ENCODE measurements around the gene PRDM5. TPM values are rescaled to one million over a fixed set of nuclear protein-coding genes. Genes with fewer than 3 reads are reported as not detected.
"Not testable (repeated sequence)": the region's sequence is repeated elsewhere in the genome, so short reads cannot be mapped to it uniquely, and the experiment has no call there.

Gene PRDM5
- total RNA-seq, 1 donor from 2014 or later = 6.5 TPM

GRCh38 chr4:120749445-120750151, 172.9 kb downstream of the PRDM5 start:
- H3K27ac ChIP-seq (ENCODE audit: low read depth, low read length) = no peak overlapping the region
- DNase-seq (ENCODE audit: low read depth) (no peak), FAIRE-seq (no peak)
- no peaks in the 10 kb centered on the region for H3K36me3 ChIP-seq (ENCODE audit: insufficient read depth, low read length)
- H3K79me2 ChIP-seq (ENCODE audit: insufficient read depth, low read length) = no peaks in the 10 kb centered on the region
- TF ChIP-seq CTCF (IDR thresholded peaks at IDR 0.05; ENCODE audit: insufficient read depth, low read depth, low read length) (no peak), EZH2 (IDR thresholded peaks at IDR 0.05; ENCODE audit: insufficient read depth, low read length) (no peak)
- H3K9me3 Mint-ChIP-seq (ENCODE audit: unreplicated experiment) = peaks cover 9% of the 10 kb centered on the region
- H4K20me1 ChIP-seq (ENCODE audit: insufficient read depth, low read length) = no peaks in the 10 kb centered on the region
- H3K4me1 Mint-ChIP-seq (ENCODE audit: low read depth, unreplicated experiment) = no peaks in the 10 kb centered on the region
- H3K4me1 ChIP-seq (ENCODE audit: insufficient read depth, low read length) = no peaks in the 10 kb centered on the region
- H3K4me3 ChIP-seq (ENCODE audit: insufficient read depth, low read depth, low read length) = no peak overlapping the region
- no peak overlapping the region for H3K27ac Mint-ChIP-seq (ENCODE audit: unreplicated experiment)
- peaks cover 8% of the 10 kb centered on the region for H3K36me3 Mint-ChIP-seq (ENCODE audit: low read depth, unreplicated experiment)
- H3K4me2 ChIP-seq (ENCODE audit: low read length) = no peak overlapping the region
- no peak overlapping the region for H3K4me3 Mint-ChIP-seq (ENCODE audit: unreplicated experiment)
- no peaks in the 10 kb centered on the region for H3K27me3 ChIP-seq (ENCODE audit: insufficient read depth, low read length)
- H3K9me3 ChIP-seq (ENCODE audit: insufficient read depth, low read depth, low read length) = no peaks in the 10 kb centered on the region
- H2AFZ ChIP-seq (ENCODE audit: low read depth, low read length) = no peak overlapping the region
- H3K9ac ChIP-seq (ENCODE audit: low read length) = no peak overlapping the region
- H3K27me3 Mint-ChIP-seq (ENCODE audit: low read depth, unreplicated experiment) = no peaks in the 10 kb centered on the region

- not testable (repeated sequence) for H3K36me3 Mint-ChIP-seq (ENCODE audit: low read depth, unreplicated experiment); H3K79me2 ChIP-seq (ENCODE audit: insufficient read depth, low read length); H3K4me1 ChIP-seq (ENCODE audit: insufficient read depth, low read length); H3K4me3 ChIP-seq (ENCODE audit: insufficient read depth, low read depth, low read length); H3K27ac Mint-ChIP-seq (ENCODE audit: unreplicated experiment); H3K4me1 Mint-ChIP-seq (ENCODE audit: low read depth, unreplicated experiment); H2AFZ ChIP-seq (ENCODE audit: low read depth, low read length); H3K36me3 ChIP-seq (ENCODE audit: insufficient read depth, low read length); H3K27me3 ChIP-seq (ENCODE audit: insufficient read depth, low read length); H3K4me3 Mint-ChIP-seq (ENCODE audit: unreplicated experiment); H4K20me1 ChIP-seq (ENCODE audit: insufficient read depth, low read length); H3K9ac ChIP-seq (ENCODE audit: low read length); H3K27ac ChIP-seq (ENCODE audit: low read depth, low read length); FAIRE-seq; H3K27me3 Mint-ChIP-seq (ENCODE audit: low read depth, unreplicated experiment); H3K4me2 ChIP-seq (ENCODE audit: low read length); H3K9me3 Mint-ChIP-seq (ENCODE audit: unreplicated experiment); DNase-seq (ENCODE audit: low read depth); H3K9me3 ChIP-seq (ENCODE audit: insufficient read depth, low read depth, low read length)
These were observed 180.9 kb downstream of the PRDM5 start for GRCh38 chr4:120741636-120742035.

- no peak overlapping the region for H3K9ac ChIP-seq (ENCODE audit: low read length)
- H4K20me1 ChIP-seq (ENCODE audit: insufficient read depth, low read length) = no peaks in the 10 kb centered on the region
- H3K9me3 Mint-ChIP-seq (ENCODE audit: unreplicated experiment) = peaks cover 2% of the 10 kb centered on the region
- H3K27ac Mint-ChIP-seq (ENCODE audit: unreplicated experiment) = no peak overlapping the region
- H3K36me3 Mint-ChIP-seq (ENCODE audit: low read depth, unreplicated experiment) = no peaks in the 10 kb centered on the region
- no peaks in the 10 kb centered on the region for H3K9me3 ChIP-seq (ENCODE audit: insufficient read depth, low read depth, low read length)
- H3K27me3 ChIP-seq (ENCODE audit: insufficient read depth, low read length) = no peaks in the 10 kb centered on the region
- H3K27ac ChIP-seq (ENCODE audit: low read depth, low read length) = no peak overlapping the region
- no peak overlapping the region for H3K4me3 Mint-ChIP-seq (ENCODE audit: unreplicated experiment)
- FAIRE-seq (no peak), DNase-seq (ENCODE audit: low read depth) (no peak)
- no peak overlapping the region for H3K4me3 ChIP-seq (ENCODE audit: insufficient read depth, low read depth, low read length)
- H3K4me1 ChIP-seq (ENCODE audit: insufficient read depth, low read length) = no peaks in the 10 kb centered on the region
- no peaks in the 10 kb centered on the region for H3K27me3 Mint-ChIP-seq (ENCODE audit: low read depth, unreplicated experiment)
- no peaks in the 10 kb centered on the region for H3K36me3 ChIP-seq (ENCODE audit: insufficient read depth, low read length)
- no peak overlapping the region for H3K4me2 ChIP-seq (ENCODE audit: low read length)
- H3K4me1 Mint-ChIP-seq (ENCODE audit: low read depth, unreplicated experiment) = peaks cover 7% of the 10 kb centered on the region
- TF ChIP-seq EZH2 (IDR thresholded peaks at IDR 0.05; ENCODE audit: insufficient read depth, low read length) (no peak), CTCF (IDR thresholded peaks at IDR 0.05; ENCODE audit: insufficient read depth, low read depth, low read length) (no peak)
- no peaks in the 10 kb centered on the region for H3K79me2 ChIP-seq (ENCODE audit: insufficient read depth, low read length)
- no peak overlapping the region for H2AFZ ChIP-seq (ENCODE audit: low read depth, low read length)
These were observed 186.2 kb downstream of the PRDM5 start for GRCh38 chr4:120736312-120736711.
